LNCAP (cell line): Measurements from ENCODE around the gene CLCN6.

Experiments
- TF ChIP-seq, protein P1 (sequence below): fragments of 450-650 bp; IDR thresholded peaks from 2 replicates; pipeline ENCODE4 v1.5.1; 2017; ENCODE audit warnings: mild to moderate bottlenecking

CLCN6 gene

DNA sequence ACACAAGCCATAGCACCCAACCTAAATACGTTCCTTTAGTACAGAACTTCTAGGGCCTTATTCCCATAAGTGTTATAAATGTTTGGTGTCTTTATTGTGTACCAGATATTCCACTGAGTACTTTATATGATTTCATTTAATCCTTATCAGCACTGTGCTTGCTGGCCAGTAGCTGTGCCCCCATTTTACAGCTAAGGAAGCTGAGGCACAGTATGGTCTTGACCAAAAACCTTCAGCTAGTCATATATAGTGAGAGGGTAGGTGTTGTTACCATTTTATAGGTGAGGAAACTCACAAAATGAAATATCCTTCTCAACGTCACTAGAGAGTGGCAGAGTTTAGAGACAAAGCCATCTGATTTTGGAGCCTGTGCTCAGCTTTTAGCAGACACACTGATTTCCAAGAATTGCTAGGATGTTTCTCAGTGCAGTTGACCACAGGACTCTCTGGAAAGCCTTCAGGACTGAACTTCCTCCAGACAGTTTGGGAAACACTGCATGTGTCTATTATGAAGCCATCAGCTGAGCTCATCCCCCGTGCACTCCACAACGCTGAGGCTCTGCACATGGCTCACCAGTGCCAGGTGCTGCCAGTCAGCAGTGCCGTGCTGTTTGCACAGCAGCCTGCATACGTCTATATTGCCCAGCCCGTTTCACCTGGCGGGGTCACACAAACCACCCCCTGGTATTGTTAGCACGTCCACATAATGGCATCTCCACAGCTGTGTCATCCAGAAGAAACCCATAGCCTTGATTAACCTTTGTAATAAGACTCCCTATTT lies 26.1 kb downstream of the CLCN6 start:
- TF ChIP-seq, protein P1, sequence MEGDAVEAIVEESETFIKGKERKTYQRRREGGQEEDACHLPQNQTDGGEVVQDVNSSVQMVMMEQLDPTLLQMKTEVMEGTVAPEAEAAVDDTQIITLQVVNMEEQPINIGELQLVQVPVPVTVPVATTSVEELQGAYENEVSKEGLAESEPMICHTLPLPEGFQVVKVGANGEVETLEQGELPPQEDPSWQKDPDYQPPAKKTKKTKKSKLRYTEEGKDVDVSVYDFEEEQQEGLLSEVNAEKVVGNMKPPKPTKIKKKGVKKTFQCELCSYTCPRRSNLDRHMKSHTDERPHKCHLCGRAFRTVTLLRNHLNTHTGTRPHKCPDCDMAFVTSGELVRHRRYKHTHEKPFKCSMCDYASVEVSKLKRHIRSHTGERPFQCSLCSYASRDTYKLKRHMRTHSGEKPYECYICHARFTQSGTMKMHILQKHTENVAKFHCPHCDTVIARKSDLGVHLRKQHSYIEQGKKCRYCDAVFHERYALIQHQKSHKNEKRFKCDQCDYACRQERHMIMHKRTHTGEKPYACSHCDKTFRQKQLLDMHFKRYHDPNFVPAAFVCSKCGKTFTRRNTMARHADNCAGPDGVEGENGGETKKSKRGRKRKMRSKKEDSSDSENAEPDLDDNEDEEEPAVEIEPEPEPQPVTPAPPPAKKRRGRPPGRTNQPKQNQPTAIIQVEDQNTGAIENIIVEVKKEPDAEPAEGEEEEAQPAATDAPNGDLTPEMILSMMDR, result no peak

DNA sequence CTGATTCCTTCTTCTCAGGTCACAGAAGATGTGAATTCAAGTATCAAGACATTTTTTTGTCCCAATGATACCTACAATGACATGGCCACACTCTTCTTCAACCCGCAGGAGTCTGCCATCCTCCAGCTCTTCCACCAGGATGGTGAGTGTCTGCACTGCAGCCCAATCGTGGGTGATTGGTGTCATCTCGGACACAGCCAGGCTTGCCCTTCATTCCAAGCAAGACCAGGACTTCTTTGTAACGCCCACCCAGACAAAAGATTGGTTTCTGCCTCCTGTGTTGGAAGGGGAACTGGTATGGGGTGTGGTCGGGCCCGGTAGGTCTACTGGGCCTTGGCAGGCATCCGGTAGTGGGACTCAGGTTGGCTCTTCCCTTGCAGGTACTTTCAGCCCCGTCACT lies 27.5 kb downstream of the CLCN6 start:
- TF ChIP-seq, protein P1, result no peak

GRCh38 chr1:11833900-11834299 lies 27.9 kb downstream of the CLCN6 start:
- TF ChIP-seq, protein P1, result no peak

DNA sequence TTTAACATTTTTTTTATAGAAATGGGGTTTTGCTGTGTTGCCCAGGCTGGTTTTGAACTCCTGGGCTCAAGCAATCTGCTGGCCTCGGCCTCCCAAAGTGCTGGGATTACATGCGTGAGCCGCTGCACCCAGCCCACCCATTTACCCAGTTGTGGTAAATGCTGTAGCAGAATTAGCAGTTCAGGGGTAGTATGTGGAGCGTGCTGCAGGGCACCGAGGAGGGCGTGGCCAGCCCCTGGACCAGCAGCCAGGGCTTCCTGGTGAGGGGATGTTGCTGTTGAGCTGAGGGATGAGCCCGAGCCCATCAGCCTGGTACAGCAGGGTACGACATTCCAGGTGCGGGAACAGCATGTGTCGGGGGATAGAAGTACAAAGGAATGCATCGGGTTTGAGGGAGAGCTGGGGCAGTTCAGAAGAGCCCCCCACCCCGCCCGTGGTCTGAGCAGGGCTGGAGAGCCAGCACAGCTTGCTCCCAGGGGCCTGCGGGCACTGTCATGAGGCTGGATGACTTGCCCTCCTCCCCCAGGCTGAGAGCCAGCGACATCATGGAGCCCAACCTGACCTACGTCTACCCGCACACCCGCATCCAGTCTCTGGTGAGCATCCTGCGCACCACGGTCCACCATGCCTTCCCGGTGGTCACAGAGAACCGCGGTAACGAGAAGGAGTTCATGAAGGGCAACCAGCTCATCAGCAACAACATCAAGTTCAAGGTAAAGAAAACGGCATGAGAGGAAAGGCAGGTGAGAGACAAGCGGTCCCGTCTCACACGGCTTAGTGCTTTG lies 29.6 kb downstream of the CLCN6 start:
- TF ChIP-seq, protein P1, result no peak

GRCh38 chr1:11836955-11837766 lies 31.2 kb downstream of the CLCN6 start:
- TF ChIP-seq, protein P1, result no peak

DNA sequence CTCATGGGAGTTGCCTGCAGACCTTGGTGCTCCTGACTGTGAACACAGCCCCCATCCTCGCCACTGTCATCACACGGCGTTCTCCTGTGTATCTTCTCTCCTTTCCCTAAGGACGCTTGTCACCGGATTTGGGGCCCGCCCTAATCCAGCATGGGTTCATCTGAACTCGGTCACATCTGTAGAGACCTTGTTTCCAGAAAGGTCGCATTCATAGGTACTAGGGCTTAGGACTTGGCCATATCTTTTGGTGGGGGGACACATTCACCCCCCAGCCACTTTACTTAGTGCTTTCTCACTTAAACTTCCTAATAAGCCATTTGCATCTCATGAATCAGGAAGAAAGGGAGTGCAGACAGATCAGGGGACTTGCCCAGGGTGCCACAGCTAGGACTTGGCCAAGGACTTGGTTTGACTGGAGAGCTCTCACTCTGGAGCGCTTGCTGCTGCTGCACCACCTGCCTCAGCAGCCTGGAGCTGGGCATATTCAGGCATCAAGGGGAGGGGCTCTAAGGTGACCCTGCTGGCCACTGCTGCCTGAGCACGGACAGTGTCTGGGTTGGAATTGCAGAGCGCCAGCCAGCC lies 31.9 kb downstream of the CLCN6 start:
- TF ChIP-seq, protein P1, result no peak
